ENCODE data around the gene VAV3. TPM values are rescaled to one million over a fixed set of nuclear protein-coding genes. Genes with fewer than 3 reads are reported as not detected.

Gene VAV3
- total and polyA plus RNA-seq, 2 of the 8 experiments (the other 6 are each of a cell fraction or from before 2014, with no cell fraction given) = 2.9 to 7.9 TPM

GRCh38 chr1:107954126-107954525 is 10.9 kb downstream of the VAV3 start:
- Histone ChIP-seq H3K56ac (replicated peaks; ENCODE audit: insufficient read length, low read depth, low read length) (no peak overlapping the region), H3K79me1 (ENCODE audit: low read depth, low read length) (no peaks in the 10 kb centered on the region; the same call in 1 of the 2 replicates), H3K4me3 (ENCODE audit: extremely low read depth in 1 of 4, insufficient read depth in 2 of 4, low read depth in 3 of 4, low read length in 4 of 4) (no peak overlapping the region), H3K27me3 (replicated peaks in 1 of 4; ENCODE audit: control insufficient read depth in 3 of 4, extremely low read depth in 1 of 4, insufficient read depth in 3 of 4, low read length in 3 of 4) (no peaks in the 10 kb centered on the region), H3K36me3 (ENCODE audit: control insufficient read depth in 2 of 4, insufficient read depth in 4 of 4, low read length in 3 of 4) (no peaks in the 10 kb centered on the region), H3K23me2 (ENCODE audit: low read depth, low read length) (no peaks in the 10 kb centered on the region), H4K91ac (replicated peaks; ENCODE audit: insufficient read length, low read length) (no peak overlapping the region), H2BK5ac (ENCODE audit: low read depth, low read length) (no peak overlapping the region), H3K18ac (ENCODE audit: extremely low read depth, low read length) (no peak overlapping the region), H3K79me2 (ENCODE audit: control insufficient read depth in 1 of 2, insufficient read depth in 2 of 2, low read length in 2 of 2) (peaks cover 0 to 4% of the 10 kb centered on the region in 2 experiments; a peak in 3 of 4 replicates), H2AK5ac (ENCODE audit: low read depth, low read length) (no peak overlapping the region), H2BK15ac (ENCODE audit: low read length) (no peak overlapping the region), H3K27ac (ENCODE audit: low read depth, low read length) (no peak overlapping the region), H2BK12ac (ENCODE audit: low read depth, low read length) (no peak overlapping the region), H3K9me3 (ENCODE audit: insufficient read depth in 2 of 2, low read depth in 1 of 2, low read length in 1 of 2) (no peaks in the 10 kb centered on the region), H3K23ac (ENCODE audit: insufficient read length) (no peak overlapping the region), H2AFZ (ENCODE audit: low read length) (no peak overlapping the region), H2BK20ac (ENCODE audit: low read length) (no peak overlapping the region), H3K14ac (ENCODE audit: insufficient read length) (no peak overlapping the region), H4K20me1 (replicated peaks in 1 of 2; ENCODE audit: control insufficient read depth in 1 of 2, insufficient read depth in 2 of 2, low read length in 2 of 2) (no peaks in the 10 kb centered on the region), H4K5ac (ENCODE audit: insufficient read length, low read depth, low read length) (no peak overlapping the region), H4K8ac (ENCODE audit: extremely low read depth, insufficient read depth, low read length) (no peak overlapping the region), H3K4me2 (ENCODE audit: insufficient read depth in 1 of 2, low read depth in 2 of 2, low read length in 2 of 2) (no peak overlapping the region), H2BK120ac (replicated peaks; ENCODE audit: low read depth, low read length) (no peak overlapping the region), H3K4ac (replicated peaks; ENCODE audit: insufficient read length, low read depth, low read length) (no peak overlapping the region), H3K4me1 (replicated peaks in 1 of 4; ENCODE audit: control insufficient read depth in 3 of 4, insufficient read depth in 4 of 4, low read length in 3 of 4) (0 out of 7 replicates have a peak, but pooled peaks cover 0 to 4% (median 0%) of the 10 kb centered on the region in 4 experiments), H3K9ac (replicated peaks in 1 of 4; ENCODE audit: extremely low read depth in 1 of 4, low read depth in 3 of 4, low read length in 3 of 4) (no peak overlapping the region)
- CTCF ChIA-PET (ENCODE audit: partially characterized antibody) = interaction anchor here (0.6 to 1.0 kb wide), 3 partner anchors 11 to 176 kb away, joined by 3 to 4 read pairs (median 3); no protein-coding TSS in a partner anchor
- POLR2A ChIA-PET (ENCODE audit: partially characterized antibody) = interaction anchor here (1.5 kb wide), 1 partner anchor 9 kb away, joined by 3 read pairs; no protein-coding TSS in a partner anchor
- FAIRE-seq (no peak), DNase-seq (ENCODE audit: low read depth in 1 of 2, low spot score in 2 of 2) (no peak)
- TF ChIP-seq RFX5 (IDR thresholded peaks at IDR 0.05; ENCODE audit: borderline replicate concordance, low read depth, low read length) = no peak
- no peak for TF ChIP-seq RAD21 (IDR thresholded peaks at IDR 0.05 in 1 of 2, conservative IDR thresholded peaks at IDR 0.05 in 1 of 2; ENCODE audit: low read depth in 2 of 2, low read length in 2 of 2)
- TF ChIP-seq, protein P1, sequence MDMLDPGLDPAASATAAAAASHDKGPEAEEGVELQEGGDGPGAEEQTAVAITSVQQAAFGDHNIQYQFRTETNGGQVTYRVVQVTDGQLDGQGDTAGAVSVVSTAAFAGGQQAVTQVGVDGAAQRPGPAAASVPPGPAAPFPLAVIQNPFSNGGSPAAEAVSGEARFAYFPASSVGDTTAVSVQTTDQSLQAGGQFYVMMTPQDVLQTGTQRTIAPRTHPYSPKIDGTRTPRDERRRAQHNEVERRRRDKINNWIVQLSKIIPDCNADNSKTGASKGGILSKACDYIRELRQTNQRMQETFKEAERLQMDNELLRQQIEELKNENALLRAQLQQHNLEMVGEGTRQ (IDR thresholded peaks at IDR 0.05; ENCODE audit: low read length) = no peak
- TF ChIP-seq SUZ12 (IDR thresholded peaks at IDR 0.05; ENCODE audit: low read length) = no peak
- no peak for TF ChIP-seq GABPA (IDR thresholded peaks at IDR 0.05; ENCODE audit: borderline replicate concordance, insufficient read depth, low read length)
- TF ChIP-seq CBX8 (IDR thresholded peaks at IDR 0.05; ENCODE audit: borderline replicate concordance, low read depth, low read length) = no peak
- TF ChIP-seq, protein P2, sequence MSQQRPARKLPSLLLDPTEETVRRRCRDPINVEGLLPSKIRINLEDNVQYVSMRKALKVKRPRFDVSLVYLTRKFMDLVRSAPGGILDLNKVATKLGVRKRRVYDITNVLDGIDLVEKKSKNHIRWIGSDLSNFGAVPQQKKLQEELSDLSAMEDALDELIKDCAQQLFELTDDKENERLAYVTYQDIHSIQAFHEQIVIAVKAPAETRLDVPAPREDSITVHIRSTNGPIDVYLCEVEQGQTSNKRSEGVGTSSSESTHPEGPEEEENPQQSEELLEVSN (IDR thresholded peaks at IDR 0.05) = no peak
- TF ChIP-seq EGR1 (IDR thresholded peaks at IDR 0.05; ENCODE audit: borderline replicate concordance, low read depth, low read length) = no peak
- TF ChIP-seq SP1 (IDR thresholded peaks at IDR 0.05; ENCODE audit: low read depth, low read length) = no peak
- TF ChIP-seq KDM1A (IDR thresholded peaks at IDR 0.05; ENCODE audit: borderline replicate concordance, low read length) = no peak
- TF ChIP-seq MAFK (IDR thresholded peaks at IDR 0.05; ENCODE audit: low read depth, low read length) = no peak
- TF ChIP-seq HDAC2 (IDR thresholded peaks at IDR 0.05; ENCODE audit: borderline replicate concordance in 1 of 2, low read depth in 2 of 2, low read length in 2 of 2) = no peak
